ENCODE data around the gene DAGLB.
"Not testable (repeated sequence)": the region's sequence is repeated elsewhere in the genome, so short reads cannot be mapped to it uniquely, and the experiment has no call there.

The DAGLB gene

DNA sequence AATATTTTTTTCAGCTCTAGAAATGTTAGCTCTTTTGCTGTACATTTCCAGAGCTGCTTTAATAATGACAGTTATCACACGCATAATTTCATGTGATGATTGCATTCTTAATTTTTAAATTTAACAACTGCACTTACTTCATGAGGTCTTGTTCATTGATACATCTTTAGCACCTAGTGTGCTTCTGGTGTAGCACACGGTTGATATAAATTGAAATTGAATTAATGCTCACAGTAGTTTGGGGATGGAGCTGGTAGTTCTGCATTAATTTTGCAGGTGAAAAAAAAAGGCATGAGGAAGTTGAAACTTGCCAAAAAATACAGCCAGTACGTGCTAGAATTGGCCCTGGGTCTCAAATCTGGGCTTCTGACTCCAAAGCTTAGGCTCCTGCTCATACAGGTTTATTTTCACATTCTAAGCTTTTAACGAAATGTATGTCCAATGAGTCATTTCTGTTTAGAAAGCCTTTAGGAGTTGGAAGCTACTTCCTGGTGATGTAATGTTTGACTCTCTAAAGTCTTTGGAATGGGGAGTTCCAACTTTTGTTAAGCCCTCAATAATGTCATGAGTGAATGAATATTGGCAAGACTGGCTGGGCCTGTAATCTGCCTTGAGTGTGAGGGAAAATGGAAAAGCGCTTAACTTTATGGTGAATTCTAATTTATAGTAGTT lies 62.5 kb downstream of the DAGLB start:
- H3K4me3 ChIP-seq (replicated peaks; ENCODE audit: low read depth, low read length) = no peak overlapping the region
- no peak for TF ChIP-seq CTCF (IDR thresholded peaks at IDR 0.05; ENCODE audit: insufficient read depth, low read length, poor library complexity, severe bottlenecking)
- H3K36me3 ChIP-seq (ENCODE audit: control insufficient read depth, insufficient read depth, low read length) = peaks cover 6% of the 10 kb centered on the region
- H3K27me3 ChIP-seq (replicated peaks; ENCODE audit: control insufficient read depth, insufficient read depth, low read length) = no peaks in the 10 kb centered on the region
- DNase-seq (ENCODE audit: extremely low read depth, insufficient read length) = no peak

- no peak overlapping the region for H3K4me3 ChIP-seq (replicated peaks; ENCODE audit: low read depth, low read length)
- TF ChIP-seq CTCF (IDR thresholded peaks at IDR 0.05; ENCODE audit: insufficient read depth, low read length, poor library complexity, severe bottlenecking) = no peak
- no peaks in the 10 kb centered on the region for H3K27me3 ChIP-seq (replicated peaks; ENCODE audit: control insufficient read depth, insufficient read depth, low read length)
- H3K36me3 ChIP-seq (ENCODE audit: control insufficient read depth, insufficient read depth, low read length) = peaks cover 6% of the 10 kb centered on the region
- no peak for DNase-seq (ENCODE audit: extremely low read depth, insufficient read length)
These were observed 63.4 kb downstream of the DAGLB start for GRCh38 chr7:6384327-6384726.

GRCh38 chr7:6382817-6383216 lies 64.9 kb downstream of the DAGLB start:
- no peaks in the 10 kb centered on the region for H3K27me3 ChIP-seq (replicated peaks; ENCODE audit: control insufficient read depth, insufficient read depth, low read length)

GRCh38 chr7:6381846-6382245 lies 65.9 kb downstream of the DAGLB start:
- not testable (repeated sequence) for H3K36me3 ChIP-seq (ENCODE audit: control insufficient read depth, insufficient read depth, low read length); H3K4me3 ChIP-seq (replicated peaks; ENCODE audit: low read depth, low read length); DNase-seq (ENCODE audit: extremely low read depth, insufficient read length)

More at GRCh38 chr7:6382817-6383216, 64.9 kb downstream of the DAGLB start:
- Histone ChIP-seq H3K36me3 (ENCODE audit: control insufficient read depth, insufficient read depth, low read length) (peaks cover 2% of the 10 kb centered on the region), H3K4me3 (replicated peaks; ENCODE audit: low read depth, low read length) (no peak overlapping the region)
- no peak for TF ChIP-seq CTCF (IDR thresholded peaks at IDR 0.05; ENCODE audit: insufficient read depth, low read length, poor library complexity, severe bottlenecking)
- no peak for DNase-seq (ENCODE audit: extremely low read depth, insufficient read length)

GRCh38 chr7:6380310-6381095 lies 67.3 kb downstream of the DAGLB start:
- H3K4me3 ChIP-seq (replicated peaks; ENCODE audit: low read depth, low read length) = no peak overlapping the region
- no peak for DNase-seq (ENCODE audit: extremely low read depth, insufficient read length)

More at GRCh38 chr7:6381846-6382245, 65.9 kb downstream of the DAGLB start:
- H3K27me3 ChIP-seq (replicated peaks; ENCODE audit: control insufficient read depth, insufficient read depth, low read length) = not testable (repeated sequence)

More at GRCh38 chr7:6380310-6381095, 67.3 kb downstream of the DAGLB start:
- Histone ChIP-seq H3K27me3 (replicated peaks; ENCODE audit: control insufficient read depth, insufficient read depth, low read length) (no peaks in the 10 kb centered on the region), H3K36me3 (ENCODE audit: control insufficient read depth, insufficient read depth, low read length) (peaks cover 2% of the 10 kb centered on the region)
- no peak for TF ChIP-seq CTCF (IDR thresholded peaks at IDR 0.05; ENCODE audit: insufficient read depth, low read length, poor library complexity, severe bottlenecking)
